Superior temporal gyrus (tissue), 1 donor: ENCODE results near the gene ZNF438.
"Not testable (repeated sequence)": the region's sequence is repeated elsewhere in the genome, so short reads cannot be mapped to it uniquely, and the experiment has no call there.

ENCODE experiments used
- DNase-seq: peaks from one replicate; pipeline ENCODE4 v3.0.0-alpha.2; 2016; ENCODE audit errors: extremely low spot score

Gene ZNF438

DNA sequence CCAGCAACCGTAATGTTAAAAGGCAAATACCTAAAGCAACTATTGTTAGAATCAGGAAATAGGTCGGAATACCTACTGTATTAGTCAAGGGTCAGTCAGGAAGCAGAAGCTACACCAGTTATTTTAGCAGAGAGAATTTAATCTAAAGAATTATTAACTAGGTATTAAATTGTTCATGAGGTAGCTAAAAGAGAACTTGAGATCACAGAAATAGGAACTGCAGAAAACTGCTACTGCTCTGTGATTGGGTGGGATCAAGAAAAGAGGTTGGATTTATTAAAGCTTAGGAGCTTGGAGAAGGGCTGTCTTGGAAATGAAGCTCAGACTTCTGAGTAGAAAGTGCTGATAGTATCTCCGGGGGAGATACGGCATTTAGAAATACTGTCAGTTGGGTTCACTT, 20.0 kb upstream of the ZNF438 start:
- DNase-seq, result no peak

DNA sequence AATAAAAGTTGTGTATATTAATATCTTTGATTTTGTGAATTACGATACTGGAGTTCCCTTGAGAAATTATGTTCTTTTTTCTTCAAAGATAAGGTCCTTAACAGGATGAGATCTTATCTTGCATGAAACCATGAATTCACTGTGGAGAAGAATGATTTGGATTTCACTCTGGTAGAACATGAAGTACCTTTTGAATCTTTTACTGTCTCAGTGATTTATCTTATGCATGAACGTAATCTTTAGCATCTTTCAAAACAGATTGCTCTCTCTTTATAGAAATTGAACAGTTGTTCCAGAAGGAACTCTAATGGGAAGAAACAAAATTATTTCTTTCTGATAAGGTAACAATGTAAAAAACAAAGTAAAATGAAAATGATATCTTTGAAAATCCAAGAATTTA, 11.0 kb upstream of the ZNF438 start:
- DNase-seq, result no peak

DNA sequence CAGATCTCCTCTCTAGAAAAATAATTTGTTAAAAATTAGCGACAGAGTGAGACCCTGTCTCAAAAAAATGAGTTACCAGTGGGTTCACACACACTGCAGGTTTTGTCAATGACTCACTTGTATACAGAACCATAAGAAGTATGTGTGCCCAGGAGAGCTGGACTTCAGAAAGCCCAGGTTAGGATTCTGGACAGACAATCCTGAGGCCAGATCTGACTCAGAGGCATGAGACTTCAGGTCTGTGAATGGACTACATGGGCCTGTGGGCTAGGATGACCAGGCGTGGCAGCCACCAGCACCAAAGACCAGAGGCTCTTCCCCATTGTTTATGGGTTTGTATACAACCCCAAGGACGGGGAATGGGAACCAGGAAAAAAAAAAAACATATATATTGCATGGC, 9.3 kb upstream of the ZNF438 start:
- no peak for DNase-seq

DNA sequence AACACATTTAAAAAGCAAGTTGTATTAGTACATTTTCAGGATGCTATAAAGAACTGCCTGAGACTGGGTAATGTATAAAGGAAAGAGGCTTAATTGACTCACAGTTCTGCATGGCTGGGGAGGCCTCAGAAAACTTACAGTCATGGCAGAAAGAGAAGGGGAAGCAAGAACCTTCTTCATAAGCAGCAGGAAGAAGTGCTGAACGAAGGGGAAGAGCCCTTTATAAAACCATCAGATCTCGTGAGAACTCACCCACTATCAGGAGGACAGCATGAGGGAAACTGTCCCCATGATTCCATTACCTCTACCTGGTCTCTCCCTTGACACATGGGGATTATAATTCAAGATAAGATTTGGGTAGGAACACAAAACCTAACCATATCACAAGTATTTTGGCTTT, 7.3 kb upstream of the ZNF438 start:
- DNase-seq, result not testable (repeated sequence)

DNA sequence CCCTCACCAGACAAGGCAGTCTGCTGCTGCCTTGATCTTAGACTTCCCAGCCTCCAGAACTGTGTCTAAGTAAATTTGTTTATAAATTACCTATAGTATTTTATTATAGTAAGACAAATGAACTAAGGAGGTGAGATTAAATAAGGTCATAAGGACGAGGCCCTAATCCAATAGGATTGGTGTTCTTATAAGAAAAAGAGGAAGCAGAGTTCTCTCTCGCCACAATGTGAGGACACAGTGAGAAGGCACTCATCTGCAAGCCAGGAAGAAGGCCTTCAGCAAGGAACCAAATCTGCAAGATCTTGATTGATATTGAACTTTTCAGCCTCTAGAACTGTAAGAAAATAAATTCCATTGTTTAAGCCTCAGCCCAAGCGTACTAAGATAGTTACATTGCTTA, 6.1 kb upstream of the ZNF438 start:
- no peak for DNase-seq

DNA sequence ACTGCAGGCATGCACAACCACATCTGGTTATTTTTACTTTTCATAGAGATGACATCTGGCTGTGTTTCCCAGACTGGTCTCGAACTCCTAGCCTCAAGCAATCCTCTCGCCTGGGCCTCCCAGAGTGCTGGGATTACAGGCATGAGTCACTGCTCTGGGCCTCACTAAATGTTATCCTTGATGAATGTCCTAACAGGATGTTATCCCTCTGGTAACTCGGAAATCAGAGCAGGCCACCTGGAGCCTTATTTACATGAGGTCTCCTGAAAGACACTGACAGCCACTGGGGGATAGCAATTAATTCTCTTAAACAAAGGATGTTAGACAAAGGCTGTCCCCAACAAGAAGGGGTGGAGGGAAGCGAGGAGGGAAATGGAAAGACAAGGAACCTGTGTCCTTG, 4.5 kb upstream of the ZNF438 start:
- no peak for DNase-seq

DNA sequence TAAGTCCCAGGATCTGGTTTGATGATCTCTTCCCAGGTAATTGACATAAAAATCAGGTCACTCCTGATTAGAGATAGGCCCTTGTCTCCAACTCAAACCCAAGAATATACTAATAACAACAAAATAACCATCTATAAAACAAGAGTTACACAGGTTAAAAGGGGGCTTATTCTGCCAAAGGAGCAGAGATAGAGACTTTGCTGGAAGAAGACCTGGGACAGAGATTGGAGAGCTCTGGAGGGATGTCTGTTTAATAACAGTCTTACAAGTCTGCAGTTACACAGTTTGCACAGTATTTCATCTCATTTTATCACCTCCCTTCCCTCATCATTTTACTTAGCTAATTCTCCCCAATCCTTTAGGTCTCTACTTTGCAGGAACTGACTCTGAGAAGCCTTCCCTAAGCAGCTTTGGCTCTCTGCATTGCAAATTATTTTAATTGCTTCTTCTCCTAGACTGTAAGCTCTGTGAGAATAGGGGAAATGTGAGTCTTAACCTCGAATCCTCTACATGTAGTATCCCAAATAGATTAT, 3.7 kb upstream of the ZNF438 start:
- no peak for DNase-seq

DNA sequence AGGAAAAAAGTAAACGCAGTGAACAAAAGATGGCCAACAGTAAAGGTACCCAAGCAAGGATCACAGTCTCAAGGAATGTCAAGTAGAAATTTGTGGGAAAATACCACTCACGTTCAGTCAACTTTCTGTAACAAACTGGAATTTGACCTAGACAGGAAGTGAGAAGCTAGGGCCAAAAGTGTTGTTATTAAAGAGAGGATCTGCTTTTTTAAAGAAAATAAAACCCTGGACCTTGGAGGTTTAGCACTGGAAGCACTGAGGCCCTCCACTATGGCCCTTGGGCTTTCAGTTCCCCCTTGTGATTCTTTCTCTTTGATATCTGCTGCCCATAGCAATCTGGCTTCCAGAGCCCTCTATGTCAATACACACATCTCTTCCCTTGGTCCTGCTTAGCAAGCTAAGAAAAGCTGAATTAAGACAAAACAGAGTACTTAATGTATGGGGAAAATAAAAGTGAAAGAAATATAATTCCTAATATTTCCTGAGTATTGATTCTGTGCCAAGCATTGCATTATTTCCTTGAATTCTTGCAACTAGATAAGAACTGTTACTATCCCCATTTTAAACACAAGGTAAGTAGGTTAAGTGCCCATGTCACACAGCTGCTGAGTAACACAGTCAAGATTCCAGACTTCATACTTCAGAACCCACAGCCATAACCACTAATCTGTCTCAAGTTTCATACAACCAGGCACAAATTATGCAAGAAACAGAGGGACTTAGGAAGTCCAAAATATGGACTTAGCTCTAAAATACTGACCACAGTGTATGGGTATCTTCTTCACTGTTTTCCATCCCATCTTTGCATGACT, 2.6 kb upstream of the ZNF438 start:
- DNase-seq, result no peak

DNA sequence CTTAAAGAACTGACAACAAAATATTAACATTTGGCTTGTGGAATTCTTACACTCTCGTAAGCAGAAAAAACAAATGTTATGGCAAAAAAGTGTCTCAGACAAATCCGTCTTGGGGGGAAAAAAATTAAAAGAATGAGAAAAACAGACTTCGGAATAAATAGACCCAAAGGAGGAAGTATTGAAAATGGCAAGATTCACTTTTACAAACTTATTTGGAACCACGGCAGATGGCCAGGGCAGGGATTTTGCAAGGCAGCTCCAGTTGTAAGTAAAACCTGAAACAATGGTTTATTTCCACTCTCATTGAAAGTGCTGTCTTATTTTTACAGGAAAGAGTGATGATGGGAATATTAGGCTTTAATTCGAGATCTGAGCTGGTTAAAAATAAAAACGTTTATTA, 1.5 kb upstream of the ZNF438 start:
- DNase-seq, result no peak

DNA sequence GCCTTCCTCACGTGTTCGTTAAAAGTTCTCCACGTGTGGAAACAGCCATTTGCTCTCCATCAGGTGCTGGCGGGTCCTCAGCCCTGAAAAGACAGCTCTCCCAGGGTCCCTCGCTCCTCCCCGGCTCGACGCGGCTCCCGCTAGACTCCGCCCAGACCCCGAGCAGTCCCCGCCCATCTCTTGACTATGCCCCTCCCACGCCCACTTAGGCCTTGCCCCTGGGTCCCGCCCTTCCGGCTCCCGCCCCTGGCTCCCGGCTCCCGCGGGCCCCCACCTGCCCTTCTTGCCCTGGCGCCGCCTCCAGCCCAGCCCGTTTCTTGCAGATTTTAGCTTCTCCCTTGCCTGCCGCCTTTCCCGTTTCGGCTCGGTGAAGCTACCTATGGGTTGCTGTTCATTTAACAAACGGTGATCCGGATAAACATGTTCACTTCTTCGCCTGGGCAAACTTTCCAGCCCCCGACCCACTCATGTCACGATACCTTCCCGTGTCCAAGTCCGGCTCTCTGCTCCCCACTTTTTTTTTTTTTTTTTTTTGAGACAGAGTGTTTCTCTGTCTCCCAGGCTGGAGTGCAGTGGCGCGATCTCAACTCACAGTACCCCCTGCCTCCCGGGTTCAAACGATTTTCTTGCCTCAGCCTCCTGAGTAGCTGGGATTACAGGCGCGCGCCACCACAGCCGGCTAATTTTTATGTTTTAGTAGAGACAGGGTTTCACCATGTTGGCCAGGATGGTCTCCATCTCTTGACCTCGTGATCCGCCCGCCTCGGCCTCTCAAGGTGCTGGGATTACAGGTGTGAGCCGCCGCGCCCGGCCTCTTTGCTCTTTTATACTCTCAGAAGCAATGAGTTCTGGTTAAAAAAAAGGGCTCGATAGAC, 830 bp upstream of the ZNF438 start:
- peak; percentile 92 for DNase-seq

DNA sequence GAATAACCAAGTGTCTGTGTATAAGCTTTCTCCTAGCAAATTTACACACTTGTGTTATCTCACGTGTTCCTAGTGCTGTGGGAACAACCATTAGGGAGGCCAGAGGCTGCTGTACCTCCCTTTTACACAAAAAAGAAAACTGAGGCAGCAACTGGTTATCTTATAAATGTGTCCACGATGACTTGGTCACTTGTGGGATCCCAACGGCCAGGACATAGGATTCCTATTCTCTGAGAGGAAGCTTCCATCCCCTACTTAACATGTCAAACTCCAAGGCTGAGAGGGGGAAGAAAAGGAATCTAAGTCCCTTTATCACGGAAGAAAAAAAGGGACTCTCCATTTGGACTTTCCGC, 484 bp downstream of the ZNF438 start:
- peak; percentile 66 for DNase-seq

DNA sequence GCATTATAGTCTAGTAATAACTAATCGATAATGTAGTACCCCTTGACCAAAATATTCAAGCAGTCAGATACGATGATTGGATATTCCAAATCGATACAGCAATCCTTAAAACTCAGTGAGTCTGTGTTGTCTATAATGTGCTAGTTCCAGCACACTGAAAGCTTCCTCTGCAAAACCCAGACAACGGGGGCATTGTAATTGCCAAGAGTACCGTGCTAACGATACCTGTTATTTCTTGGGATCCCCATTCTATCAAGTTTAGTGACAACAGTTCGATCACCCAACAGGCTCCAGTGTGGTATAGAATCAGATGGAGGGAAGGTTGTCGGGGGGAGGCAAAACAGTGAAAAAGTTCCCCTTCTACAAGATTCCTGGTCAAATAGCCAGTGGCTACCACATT, 865 bp downstream of the ZNF438 start:
- DNase-seq, result no peak

DNA sequence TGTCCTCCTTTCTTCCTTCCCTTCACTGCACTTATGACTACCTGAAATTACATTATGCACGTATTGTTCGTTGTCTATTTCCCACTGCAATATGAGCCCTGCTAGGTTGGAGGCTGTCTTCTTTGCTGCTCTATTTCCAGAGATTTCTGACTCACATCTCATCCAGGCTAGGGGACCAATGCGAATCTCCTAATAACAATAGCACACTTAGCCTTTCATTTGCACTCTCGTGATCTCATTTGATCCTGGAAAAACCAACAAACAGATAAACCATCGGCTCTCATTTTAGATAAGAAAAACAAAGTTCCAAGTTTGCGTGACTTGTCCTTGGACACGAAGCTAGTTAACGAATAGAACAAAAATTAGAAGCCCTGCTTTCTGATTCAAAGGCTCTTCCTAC, 1.4 kb downstream of the ZNF438 start:
- no peak for DNase-seq

DNA sequence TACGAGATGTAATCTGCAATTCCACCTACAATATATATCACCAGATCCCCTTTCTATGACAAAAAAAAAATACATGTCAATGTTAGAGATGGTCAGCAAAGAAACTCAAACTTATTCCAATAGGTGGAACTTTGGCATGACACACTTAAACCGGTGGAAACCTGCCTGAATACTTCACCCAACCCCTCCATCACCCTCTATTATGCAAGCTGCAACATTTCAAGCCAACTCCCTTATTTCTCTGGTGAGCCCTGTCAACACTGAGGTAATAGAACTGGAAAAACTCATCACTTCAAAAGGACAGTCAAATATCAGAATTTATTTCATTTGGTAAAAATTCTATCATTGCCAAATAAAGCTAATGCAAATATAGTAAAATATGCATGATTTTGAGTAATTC, 3.6 kb downstream of the ZNF438 start:
- DNase-seq, result no peak

DNA sequence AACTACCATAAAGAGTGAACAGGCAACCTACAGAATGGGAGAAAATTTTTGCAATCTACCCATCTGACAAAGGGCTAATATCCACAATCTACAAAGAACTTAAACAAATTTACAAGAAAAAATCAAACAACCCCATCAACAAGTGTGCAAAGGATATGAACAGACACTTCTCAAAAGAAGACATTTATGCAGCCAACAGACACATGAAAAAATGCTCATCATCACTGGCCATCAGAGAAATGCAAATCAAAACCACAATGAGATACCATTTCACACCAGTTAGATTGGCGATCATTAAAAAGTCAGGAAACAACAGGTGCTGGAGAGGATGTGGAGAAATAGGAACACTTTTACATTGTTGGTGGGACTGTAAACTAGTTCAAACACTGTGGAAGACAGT, 5.4 kb downstream of the ZNF438 start:
- not testable (repeated sequence) for DNase-seq

DNA sequence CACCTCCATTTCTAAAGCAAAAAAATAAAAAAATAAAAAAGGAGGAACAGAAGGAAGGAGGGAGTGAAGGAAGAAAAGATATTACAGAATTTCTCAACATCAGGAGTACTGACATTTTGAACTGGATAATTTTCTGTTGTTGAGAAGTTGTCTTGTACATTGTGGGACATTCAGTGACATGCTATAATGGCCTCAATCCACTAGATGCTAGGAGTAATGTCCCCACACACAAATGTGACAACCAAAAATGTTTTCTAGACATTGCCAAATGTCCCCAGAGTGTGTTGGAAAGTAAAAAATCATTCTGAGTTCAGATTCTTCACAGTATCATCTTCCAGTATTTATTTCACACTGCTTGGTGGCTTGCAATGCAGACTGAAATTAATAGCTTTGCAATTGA, 6.5 kb downstream of the ZNF438 start:
- DNase-seq, result no peak

DNA sequence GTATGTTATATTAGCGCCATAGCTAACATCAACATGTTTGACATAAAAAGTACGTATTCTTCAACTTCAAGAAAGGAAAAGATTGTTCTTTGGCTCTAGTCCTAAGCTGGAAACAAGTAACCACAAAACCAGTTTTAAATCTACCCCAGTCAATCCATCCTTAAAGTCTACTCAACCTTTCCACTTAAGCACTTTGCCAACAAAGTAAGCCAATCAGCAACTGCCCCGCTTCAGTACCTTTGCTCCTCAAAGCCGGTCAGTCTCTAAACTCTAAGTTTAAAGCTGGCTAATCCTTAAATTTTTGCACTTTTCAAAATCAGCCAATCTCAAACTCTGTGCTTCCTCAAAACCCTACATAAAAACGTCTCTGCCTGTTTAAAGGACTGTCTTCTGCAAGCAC, 8.1 kb downstream of the ZNF438 start:
- DNase-seq, result no peak

DNA sequence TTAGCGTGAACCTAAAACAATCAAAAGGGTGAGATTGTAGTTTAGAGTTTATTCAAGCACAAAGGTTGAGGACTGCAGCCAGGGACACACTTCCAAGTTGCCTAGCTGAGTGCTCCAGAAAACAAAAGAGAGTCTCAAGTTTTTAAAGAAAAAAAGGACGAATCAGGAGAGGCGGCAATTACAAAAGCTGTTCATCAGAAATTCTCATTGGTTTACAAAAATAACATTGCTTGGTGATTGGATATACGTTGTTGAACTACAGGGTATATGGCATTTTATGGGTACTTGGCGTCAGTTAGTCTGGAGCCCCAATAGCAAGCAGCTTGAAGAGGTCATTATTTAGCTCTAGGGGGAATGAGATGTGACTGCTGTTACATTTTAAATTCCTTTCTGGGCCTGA, 11.5 kb downstream of the ZNF438 start:
- no peak for DNase-seq

DNA sequence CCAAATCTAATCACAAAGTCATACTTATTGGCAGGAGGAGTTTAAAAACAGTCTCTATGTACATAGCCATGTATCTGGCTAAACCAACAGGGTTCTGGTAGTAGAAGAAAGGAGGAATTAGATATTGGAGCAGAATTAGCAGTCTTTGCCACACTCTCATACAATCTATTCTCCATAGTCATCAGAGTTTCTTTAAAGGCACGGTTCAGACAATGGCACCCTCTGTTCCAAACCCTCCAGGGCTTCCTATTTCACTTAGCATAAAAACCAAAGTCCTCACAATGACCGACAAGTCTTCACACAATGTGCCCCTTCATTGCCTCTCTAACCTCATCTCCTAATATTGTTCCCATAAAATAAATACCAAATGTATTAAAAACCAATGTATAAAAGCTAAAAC, 12.7 kb downstream of the ZNF438 start:
- no peak for DNase-seq

DNA sequence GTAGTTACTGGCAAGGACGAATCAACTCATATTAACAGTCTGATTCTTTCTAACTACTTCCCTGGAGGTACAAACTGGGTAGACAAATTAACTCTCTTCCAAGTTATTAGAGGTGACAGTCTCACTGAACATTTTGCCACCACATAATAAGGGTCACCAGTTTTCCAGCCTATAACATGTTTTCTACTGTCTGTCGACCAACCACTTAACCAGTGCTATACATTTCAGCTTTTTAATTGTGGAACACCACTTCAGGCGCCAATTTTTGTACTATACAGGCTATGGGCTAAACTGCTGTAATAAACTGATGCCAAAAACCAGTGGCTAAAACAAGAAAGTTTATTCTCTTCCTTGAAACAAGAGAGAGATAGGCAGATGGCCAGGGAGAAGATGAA, 13.3 kb downstream of the ZNF438 start:
- no peak for DNase-seq

DNA sequence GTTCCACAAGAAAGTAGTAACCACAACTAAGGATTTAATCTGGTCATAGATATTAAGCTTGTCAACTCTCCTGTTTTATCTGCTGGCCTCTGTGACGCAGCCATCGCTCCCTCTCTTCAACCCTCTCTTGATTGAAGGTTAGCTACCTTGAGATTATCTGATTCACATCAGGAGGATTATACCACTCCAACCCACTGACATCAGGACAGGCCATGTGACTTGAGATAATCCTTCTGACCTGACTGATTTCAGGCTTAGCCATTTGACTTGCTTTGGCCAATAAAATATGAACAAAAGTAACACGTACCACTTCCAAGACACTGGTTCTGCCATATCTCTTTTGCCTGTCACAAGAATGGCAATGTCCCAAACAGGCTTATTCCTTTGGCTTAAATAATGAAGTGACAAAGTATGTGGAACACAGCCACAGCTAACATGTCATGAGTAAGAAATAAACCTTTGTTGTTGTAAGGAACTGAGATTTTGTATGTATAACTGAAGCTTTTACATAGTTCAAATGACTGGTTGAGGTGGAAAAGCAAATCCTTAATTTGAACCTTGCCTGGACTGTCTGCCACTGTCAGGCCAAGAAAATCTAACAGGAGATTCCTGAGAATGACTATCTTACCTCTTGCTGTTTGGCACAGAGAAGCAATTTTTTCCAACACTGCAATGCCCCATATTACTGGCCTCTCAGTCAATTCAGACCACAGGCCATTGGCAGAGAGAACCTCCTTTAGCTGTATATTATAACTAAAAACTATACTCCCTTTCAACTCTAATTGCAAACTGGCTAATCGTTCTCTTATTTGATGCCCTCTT, 13.9 kb downstream of the ZNF438 start:
- no peak for DNase-seq
